ENCODE measurements around the gene FKBP15.

GRCh38 chr9:113266174-113266573 is 45.1 kb upstream of the FKBP15 start:
- TF ChIP-seq POLR2A (IDR thresholded peaks at IDR 0.05) (no peak), CTCF (IDR thresholded peaks at IDR 0.05) (no peak)

All from uterus (tissue), 2 donors.